ENCODE results near the gene AHNAK. TPM values are rescaled to one million over a fixed set of nuclear protein-coding genes. Genes with fewer than 3 reads are reported as not detected.

The AHNAK gene
- total RNA-seq, 1 donor from 2014 or later, result 14.9 TPM

- H3K4me3 Mint-ChIP-seq, result peak overlapping the region; percentile 88
- Histone ChIP-seq H3K4me1 (peaks cover 30% of the 10 kb centered on the region), H3F3A (ENCODE audit: low read depth) (peaks cover 57% of the 10 kb centered on the region), H3K4me2 (peak overlapping the region; percentile 98), H3K27me3 (peaks cover 64% of the 10 kb centered on the region), H4K20me1 (ENCODE audit: low read depth) (peaks cover 25% of the 10 kb centered on the region), H3K4me3 (peak overlapping the region; percentile 72), H2AFZ (replicated peaks) (peak overlapping the region; percentile 68), H3K9ac (no peak overlapping the region), H3K9me3 (ENCODE audit: low read depth) (no peaks in the 10 kb centered on the region), H3K27ac (no peak overlapping the region), H3K79me2 (ENCODE audit: low read depth) (no peaks in the 10 kb centered on the region), H3K36me3 (no peaks in the 10 kb centered on the region)
- no peaks in the 10 kb centered on the region for H3K9me3 Mint-ChIP-seq
- H3K27ac Mint-ChIP-seq, result peak overlapping the region; percentile 52
- no peaks in the 10 kb centered on the region for H3K36me3 Mint-ChIP-seq
- H3K4me1 Mint-ChIP-seq, result peaks cover 68% of the 10 kb centered on the region
- DNase-seq (ENCODE audit: low spot score), result peak; percentile 29
- TF ChIP-seq EZH2 (IDR thresholded peaks at IDR 0.05) (no peak), EZH2phosphoT487 (IDR thresholded peaks at IDR 0.05) (no peak), CTCF (IDR thresholded peaks at IDR 0.05) (no peak)
- peaks cover 31% of the 10 kb centered on the region for H3K27me3 Mint-ChIP-seq (ENCODE audit: insufficient read depth, low read depth)
Observed at GRCh38 chr11:62547691-62548281, 1.2 kb upstream of the AHNAK start.

GRCh38 chr11:62546929-62547625, 471 bp upstream of the AHNAK start:
- no peaks in the 10 kb centered on the region for H3K9me3 ChIP-seq (ENCODE audit: low read depth)
- peak; percentile 62 for DNase-seq (ENCODE audit: low spot score)
- H3K4me3 Mint-ChIP-seq, result peak overlapping the region; percentile 88
- H3K4me1 ChIP-seq, result peaks cover 28% of the 10 kb centered on the region
- H3K4me3 ChIP-seq, result peak overlapping the region; percentile 72
- TF ChIP-seq CTCF (IDR thresholded peaks at IDR 0.05) (no peak), EZH2 (IDR thresholded peaks at IDR 0.05) (peak; percentile 39)
- H2AFZ ChIP-seq (replicated peaks), result peak overlapping the region; percentile 68
- peaks cover 68% of the 10 kb centered on the region for H3K4me1 Mint-ChIP-seq
- H3K27me3 ChIP-seq, result peaks cover 64% of the 10 kb centered on the region
- no peak overlapping the region for H3K9ac ChIP-seq
- H3K27ac Mint-ChIP-seq, result peak overlapping the region; percentile 52
- peaks cover 25% of the 10 kb centered on the region for H4K20me1 ChIP-seq (ENCODE audit: low read depth)
- peaks cover 32% of the 10 kb centered on the region for H3K27me3 Mint-ChIP-seq (ENCODE audit: insufficient read depth, low read depth)
- peaks cover 50% of the 10 kb centered on the region for H3F3A ChIP-seq (ENCODE audit: low read depth)
- peak overlapping the region; percentile 98 for H3K4me2 ChIP-seq
- H3K36me3 ChIP-seq, result no peaks in the 10 kb centered on the region
- H3K27ac ChIP-seq, result no peak overlapping the region
- H3K36me3 Mint-ChIP-seq, result no peaks in the 10 kb centered on the region
- no peaks in the 10 kb centered on the region for H3K9me3 Mint-ChIP-seq
- H3K79me2 ChIP-seq (ENCODE audit: low read depth), result no peaks in the 10 kb centered on the region

GRCh38 chr11:62545437-62546243, 966 bp downstream of the AHNAK start:
- H3K79me2 ChIP-seq (ENCODE audit: low read depth), result no peaks in the 10 kb centered on the region
- H3K27me3 ChIP-seq, result peaks cover 64% of the 10 kb centered on the region
- H3K36me3 ChIP-seq, result no peaks in the 10 kb centered on the region
- Mint-ChIP-seq H3K27me3 (ENCODE audit: insufficient read depth, low read depth) (peaks cover 32% of the 10 kb centered on the region), H3K4me3 (peak overlapping the region; percentile 92), H3K36me3 (no peaks in the 10 kb centered on the region), H3K4me1 (peaks cover 68% of the 10 kb centered on the region), H3K27ac (no peak overlapping the region), H3K9me3 (no peaks in the 10 kb centered on the region)
- no peaks in the 10 kb centered on the region for H3K9me3 ChIP-seq (ENCODE audit: low read depth)
- peaks cover 20% of the 10 kb centered on the region for H3K4me1 ChIP-seq
- no peak for TF ChIP-seq EZH2phosphoT487 (IDR thresholded peaks at IDR 0.05)
- peak; percentile 12 for TF ChIP-seq CTCF (IDR thresholded peaks at IDR 0.05)
- TF ChIP-seq EZH2 (IDR thresholded peaks at IDR 0.05), result peak; percentile 12
- DNase-seq (ENCODE audit: low spot score), result peak; percentile 87
- no peak overlapping the region for H3K27ac ChIP-seq
- peak overlapping the region; percentile 98 for H3K4me2 ChIP-seq
- peaks cover 25% of the 10 kb centered on the region for H4K20me1 ChIP-seq (ENCODE audit: low read depth)
- no peak overlapping the region for H3K9ac ChIP-seq
- peak overlapping the region; percentile 68 for H2AFZ ChIP-seq (replicated peaks)
- peaks cover 38% of the 10 kb centered on the region for H3F3A ChIP-seq (ENCODE audit: low read depth)
- peak overlapping the region; percentile 72 for H3K4me3 ChIP-seq
